AG04450 (cell line): ENCODE results near the gene ELMOD3. TPM values are rescaled to one million over a fixed set of nuclear protein-coding genes. Genes with fewer than 3 reads are reported as not detected.

ENCODE experiments used
- CTCF ChIA-PET: fragments of 300-600, 350-600 bp; formaldehyde crosslinking; extraction: SDS; loops from one replicate; lab custom pipeline; 2022; ENCODE audit warnings: antibody characterized with exemption, inconsistent platforms; lab: Charles Lee
- POLR2A ChIA-PET: fragments of 350-600 bp; formaldehyde crosslinking; extraction: SDS; loops from one replicate; lab custom pipeline; 2021; ENCODE audit warnings: antibody characterized with exemption, inconsistent platforms; lab: Yijun Ruan, JAX
- DNase-seq: peaks from one replicate; pipeline ENCODE4 v3.0.0-alpha.2; 2011; ENCODE audit warnings: low read depth, low spot score
- H3K27ac ChIP-seq: one replicate; pipeline ENCODE4 v1.5.1; 2012; ENCODE audit warnings: low read depth, low read length, control low read depth
- H3K27me3 ChIP-seq: one replicate; pipeline ENCODE4 v1.6.0; 2012; ENCODE audit warnings: low read length; ENCODE audit not compliant: control insufficient read depth, insufficient read depth
- H3K4me3 ChIP-seq: 2 replicates; pipeline ENCODE4 v1.5.1; 2011; ENCODE audit warnings: mild to moderate bottlenecking, low read depth, low read length, control low read depth
- H3K9me3 ChIP-seq: 2 replicates; pipeline ENCODE4 v1.5.1; 2012; ENCODE audit warnings: low read length; ENCODE audit not compliant: control insufficient read depth, insufficient read depth
- CTCF ChIP-seq: IDR thresholded peaks from 2 replicates; pipeline ENCODE4 v1.5.1; 2011; ENCODE audit warnings: low read depth, low read length, control low read depth, inconsistent platforms
- polyA plus RNA-seq: library from polyadenylated mRNA; depleted of rRNA; stranded (reverse); fragments of >200 nt; gene quantifications from 2 replicates; pipeline ENCODE4 v1.2.3, GENCODE V29; 2011

ELMOD3 gene
- polyA plus RNA-seq, 1 experiment, result 17.8 TPM

DNA sequence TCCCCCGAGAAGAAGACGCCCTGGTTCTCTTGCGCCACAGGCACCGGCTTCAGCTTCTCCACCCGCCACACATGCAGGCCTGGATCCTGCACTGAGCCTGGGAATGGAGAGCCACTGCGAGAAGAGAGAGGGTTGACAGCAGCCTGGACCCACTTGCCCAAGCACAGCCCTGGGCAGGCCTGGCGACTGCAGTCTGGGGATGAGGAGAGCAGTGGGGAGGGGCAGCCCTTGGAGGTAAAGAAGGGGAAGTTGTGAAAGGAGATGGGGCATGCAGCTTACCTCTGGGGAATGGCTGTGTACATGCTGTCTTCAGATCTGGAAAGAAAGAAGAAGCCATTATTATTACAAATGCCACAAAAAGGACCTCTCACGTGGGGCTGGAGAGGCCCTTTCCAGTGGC is 47.3 kb downstream of the ELMOD3 start:
- no peak for TF ChIP-seq CTCF
- H3K27ac ChIP-seq, result no peak overlapping the region
- CTCF ChIA-PET, result interaction anchor here (0.6 kb wide), 1 partner anchor 281 kb away, joined by 5 read pairs; no protein-coding TSS in a partner anchor
- POLR2A ChIA-PET, result no interaction called here
- H3K9me3 ChIP-seq, result no peaks in the 10 kb centered on the region; the same call in 1 of the 2 replicates
- H3K27me3 ChIP-seq, result no peaks in the 10 kb centered on the region
- DNase-seq, result no peak
- no peak overlapping the region for H3K4me3 ChIP-seq

- ChIA-PET POLR2A (no interaction called here), CTCF (interaction anchor here (0.7 kb wide), 1 partner anchor 35 kb away, joined by 3 read pairs; no protein-coding TSS in a partner anchor)
- TF ChIP-seq CTCF, result no peak
- H3K27ac ChIP-seq, result no peak overlapping the region
- no peaks in the 10 kb centered on the region for H3K27me3 ChIP-seq
- no peak overlapping the region for H3K4me3 ChIP-seq
- no peaks in the 10 kb centered on the region; the same call in 1 of the 2 replicates for H3K9me3 ChIP-seq
- no peak for DNase-seq
Measured at GRCh38 chr2:85405201-85406059, 50.9 kb downstream of the ELMOD3 start.

DNA sequence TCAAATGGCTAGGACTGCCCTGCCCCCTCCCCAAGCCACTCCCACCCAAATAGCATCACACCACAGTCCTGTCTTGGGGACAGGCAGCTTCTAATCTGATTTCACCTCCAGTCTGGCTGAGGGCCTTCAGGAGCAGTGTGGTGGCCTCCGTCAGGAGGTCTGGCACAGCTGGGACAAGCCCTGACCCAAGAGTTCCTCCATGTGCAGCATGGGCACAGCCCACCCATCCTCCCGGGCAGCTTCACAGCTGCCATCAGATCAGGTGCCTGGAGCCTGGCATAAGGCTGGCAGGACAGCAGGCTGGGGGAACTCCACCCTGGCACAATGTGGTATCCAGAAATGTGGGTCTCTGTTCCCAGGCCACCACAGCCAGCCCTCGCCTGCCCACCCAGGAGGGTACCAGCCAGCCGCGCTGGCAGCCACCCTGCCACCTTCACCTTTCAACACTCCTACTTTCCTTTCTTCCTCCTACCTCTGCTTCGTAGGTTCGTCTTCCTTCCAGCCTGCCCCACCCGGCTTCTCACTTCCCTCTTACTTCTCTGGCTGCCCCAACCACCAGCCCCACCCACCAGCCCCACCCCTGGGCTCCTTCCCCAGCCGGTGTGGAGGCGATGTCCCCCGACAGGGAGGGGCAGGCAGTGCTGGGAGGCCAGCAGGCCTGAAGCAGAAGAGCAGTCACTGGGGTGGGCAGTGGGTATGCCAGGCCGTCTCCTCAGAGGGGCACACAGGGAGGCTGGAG is 55.4 kb downstream of the ELMOD3 start, which contains the start of gene CAPG:
TSS of gene CAPG (minus strand) at position 522 of the 739 bp plus-strand sequence. CDS start 8,221 bp downstream, outside the sequence.
- no peak for DNase-seq
- Histone ChIP-seq H3K27me3 (no peaks in the 10 kb centered on the region), H3K4me3 (no peak within 1 kb of the TSS), H3K9me3 (no peaks in the 10 kb centered on the region), H3K27ac (no peak within 1 kb of the TSS)
- ChIA-PET POLR2A (interaction anchor here (0.6 kb wide), 1 partner anchor 102 kb away, joined by 3 read pairs; no protein-coding TSS in a partner anchor), CTCF (interaction anchor here (0.6 kb wide), 1 partner anchor 206 kb away, joined by 3 read pairs; no protein-coding TSS in a partner anchor)
- no peak for TF ChIP-seq CTCF

DNA sequence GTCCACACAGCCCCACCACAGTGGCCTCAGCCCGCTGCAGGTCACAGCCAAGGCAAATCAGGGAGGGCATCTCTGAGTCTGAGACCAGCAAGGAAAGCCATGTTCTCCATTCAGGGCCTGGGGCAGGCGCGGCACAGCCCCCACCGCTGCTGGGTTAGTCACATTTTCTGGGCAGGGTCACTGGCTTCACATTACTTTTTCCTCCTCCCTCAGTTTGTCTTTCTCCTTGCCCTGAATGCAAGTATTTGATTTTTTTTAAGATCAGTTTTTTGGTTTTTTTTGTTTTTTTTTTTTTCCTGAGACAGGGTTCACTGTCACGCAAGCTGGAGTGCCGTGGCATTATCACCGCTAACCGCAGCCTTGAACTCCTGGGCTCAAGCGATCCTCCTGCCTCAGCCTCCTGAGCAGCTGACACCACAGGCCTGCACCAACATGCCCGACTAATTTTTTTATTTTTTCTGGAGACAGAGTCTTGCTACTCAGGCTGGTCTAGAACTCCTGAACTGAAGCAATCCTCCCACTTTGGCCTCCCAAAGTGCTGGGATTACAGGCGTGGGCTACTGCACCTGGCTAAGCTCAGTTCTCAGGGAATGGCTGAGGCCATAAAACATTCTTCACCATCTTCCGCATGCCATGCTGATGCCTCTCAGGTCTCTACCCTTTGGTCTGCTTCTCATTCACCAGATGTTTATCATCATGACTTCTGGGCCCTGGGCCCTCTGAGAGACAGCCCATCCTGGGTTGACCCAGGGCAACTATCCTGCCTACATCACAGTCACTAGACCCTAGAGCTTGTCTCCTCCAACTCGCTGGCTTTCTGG is 56.2 kb downstream of the ELMOD3 start:
- no peaks in the 10 kb centered on the region for H3K27me3 ChIP-seq
- H3K9me3 ChIP-seq, result no peaks in the 10 kb centered on the region
- DNase-seq, result no peak
- POLR2A ChIA-PET, result no interaction called here
- no peak overlapping the region for H3K4me3 ChIP-seq
- no peak overlapping the region for H3K27ac ChIP-seq
- TF ChIP-seq CTCF, result no peak
- CTCF ChIA-PET, result no interaction called here
